Measurements from ENCODE around the gene SDR42E1.
"Not testable (repeated sequence)": the region's sequence is repeated elsewhere in the genome, so short reads cannot be mapped to it uniquely, and the experiment has no call there.

SDR42E1 gene

DNA sequence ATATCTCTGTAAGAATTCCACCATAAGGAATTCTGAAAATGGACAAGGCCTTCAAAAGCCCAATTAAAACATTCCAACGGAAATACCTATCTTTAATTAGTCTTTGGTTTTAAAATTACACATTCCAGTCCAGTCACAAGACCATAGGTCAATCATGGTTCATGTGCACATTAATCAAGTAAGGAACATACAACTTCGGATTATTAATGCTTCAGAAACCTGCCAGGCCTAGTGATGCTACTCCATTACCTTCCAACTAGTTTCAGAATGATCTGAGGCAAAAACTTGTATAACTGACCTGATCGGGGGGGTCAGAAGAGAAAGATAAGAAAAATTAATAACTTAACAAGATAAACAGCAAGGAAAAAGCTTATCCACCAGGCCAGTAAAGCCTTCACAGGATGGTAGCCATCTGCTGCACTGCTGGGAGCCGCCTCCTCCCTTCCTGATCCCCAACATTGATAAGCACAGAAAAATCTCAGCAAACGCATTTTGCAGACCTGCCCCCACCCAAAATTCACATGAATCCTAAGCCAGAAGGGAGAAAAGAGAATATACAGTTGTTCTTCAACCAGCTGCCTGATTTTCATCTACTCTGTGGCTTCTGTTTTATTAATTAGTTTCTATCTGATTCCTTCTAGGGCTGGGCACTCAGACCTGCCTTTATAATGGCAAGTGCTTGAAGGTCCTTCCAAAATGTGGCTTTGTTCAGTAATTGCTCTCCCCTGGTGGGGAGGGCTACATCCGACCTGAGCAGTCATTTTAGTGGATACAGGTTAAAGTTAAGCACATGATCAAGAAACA lies 6.0 kb downstream of the SDR42E1 start:
- in situ Hi-C loops (cut with MboI; ENCODE audit: low sequenced_read_pairs), result no loop called here

GRCh38 chr16:82004601-82005000 lies 6.7 kb downstream of the SDR42E1 start:
- in situ Hi-C loops (cut with MboI; ENCODE audit: low sequenced_read_pairs), result no loop called here

DNA sequence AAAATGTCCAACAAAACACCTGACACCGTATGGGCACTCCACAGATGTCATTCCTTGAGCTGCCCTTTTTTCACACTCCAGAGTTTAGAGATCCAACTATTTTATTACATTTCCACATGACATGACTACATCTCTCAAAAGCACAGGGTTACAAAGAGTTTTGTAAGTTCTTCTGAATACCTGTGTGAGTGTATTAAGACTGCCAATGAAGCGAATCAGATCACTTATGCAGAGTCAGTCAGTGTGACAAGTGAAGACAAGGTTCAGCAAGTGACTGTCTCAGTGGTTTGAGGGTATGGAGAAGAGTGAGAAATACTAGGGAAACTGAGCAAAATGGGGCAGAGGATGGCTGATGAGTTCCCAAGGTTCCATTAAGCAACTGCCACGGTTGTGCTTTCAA lies 8.4 kb downstream of the SDR42E1 start:
- in situ Hi-C loops (cut with MboI; ENCODE audit: low sequenced_read_pairs), result no loop called here

- in situ Hi-C loops (cut with MboI; ENCODE audit: low sequenced_read_pairs), result no loop called here
These were observed 13.5 kb downstream of the SDR42E1 start for GRCh38 chr16:81997738-81998137.

- in situ Hi-C loops (cut with MboI; ENCODE audit: low sequenced_read_pairs), result no loop called here
These were observed 14.4 kb downstream of the SDR42E1 start for GRCh38 chr16:81996664-81997509.

DNA sequence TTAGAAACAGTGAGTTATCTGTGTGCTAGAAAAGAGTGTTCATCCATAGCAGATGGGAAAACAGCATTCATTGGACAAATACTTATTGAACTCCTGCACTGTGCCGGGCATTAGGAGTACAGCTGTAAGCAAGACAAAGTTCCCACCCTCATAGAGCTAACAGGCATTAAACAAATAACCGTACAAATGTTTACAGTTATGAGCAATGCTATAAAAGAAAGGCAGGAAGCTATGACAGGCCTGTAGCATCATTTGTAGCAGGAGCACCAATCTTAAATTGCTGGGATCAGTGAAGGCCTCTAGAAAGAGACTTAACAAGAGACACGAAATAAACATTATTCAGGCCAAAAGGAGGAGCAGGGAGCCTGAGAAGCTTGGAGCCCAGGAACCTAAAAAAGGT lies 15.6 kb downstream of the SDR42E1 start:
- in situ Hi-C loops (cut with MboI; ENCODE audit: low sequenced_read_pairs), result no loop called here

DNA sequence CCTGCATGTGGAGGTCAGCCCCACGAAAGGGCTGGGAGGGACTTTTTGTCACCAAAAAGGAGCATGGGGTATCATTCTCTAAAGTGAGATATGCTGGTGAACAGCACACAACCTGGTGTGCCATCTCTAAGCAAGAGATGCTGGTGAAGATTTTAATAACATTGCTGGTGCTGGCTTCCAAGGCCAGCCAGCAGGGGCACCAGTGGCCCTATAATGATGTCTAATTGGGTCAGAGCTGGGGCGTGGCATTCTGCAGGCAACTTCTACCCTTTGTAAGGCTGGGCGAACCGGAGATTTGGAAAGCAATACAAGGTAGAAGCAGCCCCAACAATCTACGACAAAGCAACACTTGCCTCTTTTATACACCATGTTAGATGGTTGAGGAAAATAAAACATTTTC lies 16.8 kb downstream of the SDR42E1 start:
- in situ Hi-C loops (cut with MboI; ENCODE audit: low sequenced_read_pairs), result no loop called here

- in situ Hi-C loops (cut with MboI; ENCODE audit: low sequenced_read_pairs), result no loop called here
These were observed 18.4 kb downstream of the SDR42E1 start for GRCh38 chr16:81992859-81993258.

DNA sequence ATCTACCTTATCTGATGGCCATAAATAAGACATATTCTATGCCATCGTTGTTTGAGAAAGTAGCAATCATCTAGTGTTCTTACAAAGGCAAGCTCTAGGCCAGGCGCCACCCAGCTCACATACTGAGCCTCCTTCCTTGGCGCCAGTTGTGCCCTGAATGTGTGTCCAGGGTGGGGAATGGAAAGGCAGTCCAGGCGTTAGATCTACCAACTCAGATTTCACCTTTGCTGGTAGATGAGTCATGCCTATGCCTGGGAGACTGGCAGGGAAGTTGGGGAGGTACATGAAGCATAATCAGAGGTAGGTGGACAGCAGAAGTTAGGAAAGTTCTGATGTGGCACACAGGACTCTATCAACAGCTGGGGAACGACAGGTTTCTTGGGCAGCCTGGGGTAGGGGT lies 23.6 kb downstream of the SDR42E1 start:
- in situ Hi-C loops (cut with MboI; ENCODE audit: low sequenced_read_pairs), result no loop called here

DNA sequence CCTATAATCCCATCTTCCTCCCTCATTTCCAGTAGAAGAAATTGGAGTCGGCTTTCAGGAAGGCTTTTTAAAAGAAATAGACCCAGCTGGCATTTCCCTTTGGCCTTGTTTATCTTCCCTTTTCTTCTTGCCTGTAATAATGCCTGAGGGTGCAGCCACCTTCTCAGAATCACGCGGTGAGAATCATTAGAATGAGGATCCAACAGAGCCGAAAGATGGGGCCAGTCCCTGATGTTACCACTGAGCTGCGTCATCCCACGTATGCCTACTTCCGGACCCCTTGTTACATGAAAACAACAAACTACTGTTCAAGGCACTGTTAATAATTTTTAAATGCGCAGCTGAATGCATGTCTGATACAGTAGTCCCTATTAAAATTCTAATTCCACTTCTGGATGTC lies 24.1 kb downstream of the SDR42E1 start:
- in situ Hi-C loops (cut with MboI; ENCODE audit: low sequenced_read_pairs), result no loop called here

- in situ Hi-C loops (cut with MboI; ENCODE audit: low sequenced_read_pairs), result not testable (repeated sequence)
These were observed 33.8 kb downstream of the SDR42E1 start for GRCh38 chr16:81977335-81977942.

DNA sequence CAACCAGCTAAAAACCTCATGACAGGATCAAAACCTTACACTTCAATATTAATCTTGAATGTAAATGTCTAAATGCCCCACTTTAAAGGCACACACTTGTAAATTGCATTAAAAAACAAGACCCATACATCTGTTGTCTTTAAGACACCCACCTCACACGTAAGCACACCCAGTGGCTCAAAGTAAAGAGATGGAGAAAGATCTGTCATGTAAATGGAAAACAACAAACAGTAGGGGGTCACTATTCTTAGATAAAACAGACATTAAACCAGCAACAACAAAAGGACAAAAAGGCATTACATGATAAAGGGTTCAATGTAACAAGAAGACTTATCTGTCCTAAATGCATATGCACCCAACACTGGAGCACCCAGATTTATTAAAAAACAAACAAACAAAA lies 35.6 kb downstream of the SDR42E1 start:
- in situ Hi-C loops (cut with MboI; ENCODE audit: low sequenced_read_pairs), result no loop called here

DNA sequence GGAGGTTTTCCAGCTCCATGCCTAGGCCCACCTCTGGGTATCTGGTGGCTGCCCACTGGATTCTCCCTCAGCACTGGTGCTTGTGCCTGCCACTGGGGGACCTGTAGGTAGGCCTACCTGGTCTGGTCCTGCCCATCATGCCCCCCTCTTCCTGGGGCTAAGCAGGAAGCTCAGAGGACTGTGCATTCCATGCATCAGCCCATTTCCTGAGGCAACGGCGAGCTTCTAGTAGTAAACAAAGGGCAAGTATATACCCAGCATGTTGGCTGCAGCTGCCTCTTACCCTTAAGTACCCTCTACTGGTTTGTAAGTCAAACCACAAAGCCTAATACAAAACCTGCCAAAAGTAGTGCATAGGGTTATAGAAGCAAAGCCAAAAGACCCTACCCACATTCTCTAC lies 37.5 kb downstream of the SDR42E1 start:
- in situ Hi-C loops (cut with MboI; ENCODE audit: low sequenced_read_pairs), result no loop called here

GRCh38 chr16:81971853-81972252 lies 39.4 kb downstream of the SDR42E1 start:
- in situ Hi-C loops (cut with MboI; ENCODE audit: low sequenced_read_pairs), result no loop called here

- in situ Hi-C loops (cut with MboI; ENCODE audit: low sequenced_read_pairs), result no loop called here
These were observed 43.9 kb downstream of the SDR42E1 start for GRCh38 chr16:81967358-81967757.

- in situ Hi-C loops (cut with MboI; ENCODE audit: low sequenced_read_pairs), result no loop called here
These were observed 46.5 kb downstream of the SDR42E1 start for GRCh38 chr16:81964808-81965207.

DNA sequence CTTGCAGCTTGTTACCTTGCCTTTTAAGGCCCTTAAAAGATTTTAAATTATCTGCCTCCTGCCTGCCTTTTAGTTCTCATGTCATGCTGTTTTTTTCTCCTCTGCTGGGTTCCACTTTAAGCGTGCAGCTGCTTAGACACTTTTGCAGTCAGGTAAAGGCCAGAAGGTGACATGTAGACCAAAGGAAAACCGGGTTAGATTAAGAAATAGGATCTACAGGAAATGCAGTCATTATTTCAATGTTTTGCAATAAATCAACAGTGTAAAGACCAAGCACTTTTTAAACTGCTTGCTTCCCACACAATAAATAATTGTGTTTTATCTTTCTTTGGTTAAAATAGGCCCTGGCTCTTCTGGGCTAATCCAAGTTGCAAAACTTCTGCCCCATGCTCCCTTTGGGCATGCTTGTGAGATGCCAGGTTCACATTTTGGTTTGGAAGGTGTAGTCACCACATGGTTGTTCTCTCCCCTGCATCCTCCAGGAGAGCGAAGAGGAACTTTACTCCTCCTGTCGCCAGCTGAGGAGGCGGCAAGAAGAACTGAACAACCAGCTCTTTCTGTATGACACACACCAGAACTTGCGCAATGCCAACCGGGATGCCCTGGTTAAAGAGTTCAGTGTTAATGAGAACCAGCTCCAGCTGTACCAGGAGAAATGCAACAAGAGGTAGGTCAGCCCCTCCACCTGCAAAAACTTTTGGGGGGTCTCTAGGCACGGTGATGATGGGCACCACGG lies 54.9 kb downstream of the SDR42E1 start:
- in situ Hi-C loops (cut with MboI; ENCODE audit: low sequenced_read_pairs), result no loop called here

GRCh38 chr16:81951564-81951963 lies 59.7 kb downstream of the SDR42E1 start:
- in situ Hi-C loops (cut with MboI; ENCODE audit: low sequenced_read_pairs), result no loop called here

DNA sequence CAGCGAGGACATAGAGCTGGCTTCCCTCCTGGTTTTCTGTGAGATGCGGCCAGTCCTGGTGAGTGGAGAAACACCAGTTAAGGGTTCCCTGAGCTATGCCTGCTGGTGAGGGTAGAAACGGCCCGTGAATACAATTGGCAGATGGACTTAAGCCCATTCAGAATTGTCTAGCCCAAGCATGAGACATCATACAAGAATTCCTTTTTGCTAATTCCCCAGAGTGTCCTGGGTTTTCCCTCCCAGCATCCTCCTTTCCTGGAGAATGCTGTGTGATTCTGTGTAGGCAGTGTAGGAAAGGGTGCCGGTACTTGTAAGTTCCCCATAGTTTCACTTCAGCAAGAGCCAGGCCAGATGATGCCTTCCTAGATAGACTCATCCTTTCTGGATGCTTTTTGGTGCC lies 65.1 kb downstream of the SDR42E1 start:
- in situ Hi-C loops (cut with MboI; ENCODE audit: low sequenced_read_pairs), result no loop called here

GRCh38 chr16:81945665-81946064 lies 65.6 kb downstream of the SDR42E1 start:
- in situ Hi-C loops (cut with MboI; ENCODE audit: low sequenced_read_pairs), result no loop called here

GRCh38 chr16:81942007-81942601 lies 69.2 kb downstream of the SDR42E1 start:
- in situ Hi-C loops (cut with MboI; ENCODE audit: low sequenced_read_pairs), result no loop called here

Measured in hTERT RPE-1 (cell line).